B cell (primary cell): ENCODE data around the gene ZNF839. TPM values are rescaled to one million over a fixed set of nuclear protein-coding genes. Genes with fewer than 3 reads are reported as not detected.

Experiments
- ATAC-seq: fragments of 200-7000 bp; cut with Tn5 transposase; one replicate; pipeline ENCODE4 v1.10.0; 2021; ENCODE audit warnings: low read depth, mild to moderate bottlenecking, moderate number of reproducible peaks, moderate library complexity
- CTCF ChIA-PET: fragments of 350-600 bp; sonication (Branson Sonifier 250); formaldehyde crosslinking; loops from one replicate; lab custom pipeline; 2021; ENCODE audit warnings: antibody characterized with exemption, inconsistent platforms; lab: Charles Lee
- POLR2A ChIA-PET: fragments of 350-600 bp; sonication (Branson Sonifier 250); formaldehyde crosslinking; loops from one replicate; lab custom pipeline; 2021; ENCODE audit warnings: antibody characterized with exemption; lab: Charles Lee
- DNase-seq: peaks from one replicate; pipeline ENCODE4 v3.0.0; 2013
- H2AFZ ChIP-seq: 2 replicates; pipeline ENCODE4 v1.6.1; 2012; ENCODE audit warnings: mild to moderate bottlenecking, low read depth, low read length; ENCODE audit not compliant: insufficient read depth, poor library complexity, severe bottlenecking
- H3K27ac ChIP-seq, 2 donors: 1 replicate in 1 of 2; 2 replicates in 1 of 2; pipeline ENCODE4 v1.5.1; 2012 to 2013; ENCODE audit warnings: low read length in 2 of 2, mild to moderate bottlenecking in 2 of 2, moderate library complexity in 1 of 2
- H3K27me3 ChIP-seq, 4 experiments: fragments of 200-600 bp in 1 of 4; sonication (generic) in 1 of 4; replicated peaks in 1 of 4; 1 replicate in 2 of 4; 2 replicates in 2 of 4; pipeline versions ENCODE4 v1.6.1 to v1.7.0; 2013 to 2016; ENCODE audit warnings: low read length in 3 of 4, mild to moderate bottlenecking in 2 of 4, mixed read lengths in 1 of 4, moderate library complexity in 1 of 4; ENCODE audit not compliant: insufficient read depth in 4 of 4, control insufficient read depth in 3 of 4; ENCODE audit errors: control extremely low read depth in 1 of 4
- H3K36me3 ChIP-seq, 2 experiments: replicated peaks in 1 of 2; 1 replicate in 1 of 2; 2 replicates in 1 of 2; pipeline versions ENCODE4 v1.6.1 to v1.7.1; 2013; ENCODE audit warnings: low read length in 1 of 2; ENCODE audit not compliant: insufficient read depth in 2 of 2, control insufficient read depth in 1 of 2; ENCODE audit errors: control extremely low read depth in 1 of 2, extremely low read depth in 1 of 2
- H3K4me1 ChIP-seq, 2 donors: fragments of 200-600 bp in 1 of 2; sonication (generic) in 1 of 2; 1 replicate in 1 of 2; 2 replicates in 1 of 2; pipeline versions ENCODE4 v1.5.1 to v1.6.1; 2013 to 2017; ENCODE audit warnings: low read length in 2 of 2; ENCODE audit not compliant: control insufficient read depth in 2 of 2, insufficient read depth in 2 of 2
- H3K4me2 ChIP-seq: replicated peaks from 2 replicates; pipeline ENCODE3; 2012; ENCODE audit warnings: mild to moderate bottlenecking, low read depth, low read length; ENCODE audit not compliant: poor library complexity, severe bottlenecking
- H3K4me3 ChIP-seq, 5 experiments: fragments of 200-600 bp in 1 of 5; sonication (generic) in 1 of 5; 1 replicate in 3 of 5; 2 replicates in 2 of 5; pipeline versions ENCODE4 v1.5.1 to v1.7.0; 2011 to 2016; ENCODE audit warnings: low read length in 4 of 5, mild to moderate bottlenecking in 4 of 5, low read depth in 2 of 5, control low read depth in 1 of 5, moderate library complexity in 1 of 5; ENCODE audit not compliant: insufficient read depth in 1 of 5; ENCODE audit errors: control extremely low read depth in 1 of 5, extremely low read depth in 1 of 5
- H3K79me2 ChIP-seq: fragments of 200-600 bp; sonication (generic); one replicate; pipeline ENCODE4 v1.6.0; 2016; ENCODE audit warnings: low read length; ENCODE audit not compliant: control insufficient read depth, insufficient read depth
- H3K9ac ChIP-seq: fragments of 200-600 bp; sonication (generic); 2 replicates; pipeline ENCODE4 v1.6.1; 2017; ENCODE audit warnings: mild to moderate bottlenecking, low read length, moderate library complexity
- H3K9me3 ChIP-seq, 3 donors: one replicate each; pipeline versions ENCODE4 v1.6.1 to v1.7.1; 2013; ENCODE audit warnings: low read length in 2 of 3; ENCODE audit not compliant: control insufficient read depth in 2 of 3, insufficient read depth in 1 of 3; ENCODE audit errors: control extremely low read depth in 1 of 3
- H4K20me1 ChIP-seq: 2 replicates; pipeline ENCODE4 v1.6.0; 2012; ENCODE audit warnings: mild to moderate bottlenecking, low read length; ENCODE audit not compliant: insufficient read depth, control insufficient read depth, poor library complexity, severe bottlenecking
- H3K27ac Mint-ChIP-seq: one replicate; pipeline ENCODE4 v1.8.0; 2021; ENCODE audit warnings: mixed read lengths
- H3K27me3 Mint-ChIP-seq: one replicate; pipeline ENCODE4 v1.8.0; 2021; ENCODE audit warnings: mixed read lengths
- H3K4me1 Mint-ChIP-seq: one replicate; pipeline ENCODE4 v1.8.0; 2021; ENCODE audit warnings: mixed read lengths
- H3K4me3 Mint-ChIP-seq: one replicate; pipeline ENCODE4 v1.8.0; 2021; ENCODE audit warnings: mixed read lengths
- H3K9me3 Mint-ChIP-seq: one replicate; pipeline ENCODE4 v1.8.0; 2022; ENCODE audit warnings: mixed read lengths; ENCODE audit not compliant: insufficient read depth
- CTCF ChIP-seq: fragments of 200-600 bp; IDR thresholded peaks from one replicate; pipeline ENCODE4 v1.8.0; 2022; ENCODE audit warnings: antibody characterized with exemption, mild to moderate bottlenecking
- EZH2 ChIP-seq: IDR thresholded peaks from 2 replicates; pipeline ENCODE4 v1.6.1; 2012; ENCODE audit warnings: borderline replicate concordance, low read depth, mild to moderate bottlenecking, moderate library complexity, low read length; ENCODE audit not compliant: insufficient read depth, poor library complexity, severe bottlenecking
- WGBS: methylation state at CpG from one replicate; pipeline ENCODE4 v1.1.5; 2013; ENCODE audit warnings: missing lambda C conversion rate; ENCODE audit not compliant: insufficient coverage; 5-methylcytosine and 5-hydroxymethylcytosine counted together
- intact Hi-C: fragments of 100-400 bp; cut with micrococcal nuclease; formaldehyde crosslinking; loops from one replicate; pipeline ENCODE4 v1.10.0; 2022
- polyA plus RNA-seq: library from polyadenylated mRNA; depleted of rRNA; stranded (reverse); fragments of >200 nt; gene quantifications from 2 replicates; pipeline ENCODE4 v1.2.3, GENCODE V29; 2012
- total RNA-seq, 2 donors: library from RNA; stranded (reverse); fragments of 120-200 nt in 1 of 2; gene quantifications; 1 replicate in 1 of 2; 2 replicates in 1 of 2; pipeline versions ENCODE4 v1.2.3 to v1.2.4, GENCODE V29; 2013 to 2022

The ZNF839 gene
- total and polyA plus RNA-seq, 2 donors (not counting 1 experiment from before 2014, with no cell fraction given) = 22.8 to 28.8 TPM

- no peaks in the 10 kb centered on the region for H3K9me3 Mint-ChIP-seq
- no peaks in the 10 kb centered on the region for H3K27me3 ChIP-seq
- POLR2A ChIA-PET = no interaction called here
Measured at GRCh38 chr14:102330806-102331205, 11.3 kb downstream of the ZNF839 start.

GRCh38 chr14:102333390-102333789 lies 13.8 kb downstream of the ZNF839 start:
- Histone ChIP-seq H3K27ac (no peak overlapping the region), H3K79me2 (no peaks in the 10 kb centered on the region), H2AFZ (no peak overlapping the region), H3K9me3 (no peaks in the 10 kb centered on the region), H3K9ac (no peak overlapping the region), H3K27me3 (no peaks in the 10 kb centered on the region), H3K4me3 (no peak overlapping the region), H3K4me2 (no peak overlapping the region), H3K4me1 (no peaks in the 10 kb centered on the region), H4K20me1 (no peaks in the 10 kb centered on the region), H3K36me3 (peaks cover 5 to 35% of the 10 kb centered on the region in 2 experiments)
- WGBS = 93% methylated on average over 7 of the region's 7 CpGs
- Mint-ChIP-seq H3K4me3 (no peak overlapping the region), H3K27ac (no peak overlapping the region), H3K9me3 (no peaks in the 10 kb centered on the region), H3K4me1 (peaks cover 2% of the 10 kb centered on the region), H3K27me3 (no peaks in the 10 kb centered on the region)
- no peak for TF ChIP-seq EZH2
- TF ChIP-seq CTCF = no peak
- no peak for DNase-seq
- ATAC-seq = no peak
- ChIA-PET CTCF (no interaction called here), POLR2A (no interaction called here)
- intact Hi-C loops = no loop called here

More at GRCh38 chr14:102330806-102331205, 11.3 kb downstream of the ZNF839 start:
- no peaks in the 10 kb centered on the region for H3K4me1 ChIP-seq
- Mint-ChIP-seq H3K27me3 (no peaks in the 10 kb centered on the region), H3K27ac (no peak overlapping the region), H3K4me3 (no peak overlapping the region), H3K4me1 (peaks cover 2% of the 10 kb centered on the region)
- intact Hi-C loops = no loop called here
- no peak for DNase-seq
- 100% methylated on average over 5 of the region's 8 CpGs for WGBS
- no peak overlapping the region for H3K27ac ChIP-seq
- peaks cover 5 to 29% of the 10 kb centered on the region in 2 experiments for H3K36me3 ChIP-seq
- no peak overlapping the region for H3K9ac ChIP-seq
- CTCF ChIA-PET = no interaction called here
- no peak overlapping the region for H3K4me2 ChIP-seq
- no peak for TF ChIP-seq CTCF
- no peak for TF ChIP-seq EZH2
- ATAC-seq = no peak
- H2AFZ ChIP-seq = no peak overlapping the region
- no peaks in the 10 kb centered on the region for H4K20me1 ChIP-seq
- H3K9me3 ChIP-seq = no peaks in the 10 kb centered on the region
- H3K4me3 ChIP-seq = no peak overlapping the region
- no peaks in the 10 kb centered on the region for H3K79me2 ChIP-seq
